Measurements from ENCODE around the gene PSD4.

GRCh38 chr2:113150258-113150601, 23.5 kb upstream of the PSD4 start:
- TF ChIP-seq, protein P1, sequence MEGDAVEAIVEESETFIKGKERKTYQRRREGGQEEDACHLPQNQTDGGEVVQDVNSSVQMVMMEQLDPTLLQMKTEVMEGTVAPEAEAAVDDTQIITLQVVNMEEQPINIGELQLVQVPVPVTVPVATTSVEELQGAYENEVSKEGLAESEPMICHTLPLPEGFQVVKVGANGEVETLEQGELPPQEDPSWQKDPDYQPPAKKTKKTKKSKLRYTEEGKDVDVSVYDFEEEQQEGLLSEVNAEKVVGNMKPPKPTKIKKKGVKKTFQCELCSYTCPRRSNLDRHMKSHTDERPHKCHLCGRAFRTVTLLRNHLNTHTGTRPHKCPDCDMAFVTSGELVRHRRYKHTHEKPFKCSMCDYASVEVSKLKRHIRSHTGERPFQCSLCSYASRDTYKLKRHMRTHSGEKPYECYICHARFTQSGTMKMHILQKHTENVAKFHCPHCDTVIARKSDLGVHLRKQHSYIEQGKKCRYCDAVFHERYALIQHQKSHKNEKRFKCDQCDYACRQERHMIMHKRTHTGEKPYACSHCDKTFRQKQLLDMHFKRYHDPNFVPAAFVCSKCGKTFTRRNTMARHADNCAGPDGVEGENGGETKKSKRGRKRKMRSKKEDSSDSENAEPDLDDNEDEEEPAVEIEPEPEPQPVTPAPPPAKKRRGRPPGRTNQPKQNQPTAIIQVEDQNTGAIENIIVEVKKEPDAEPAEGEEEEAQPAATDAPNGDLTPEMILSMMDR (IDR thresholded peaks at IDR 0.05; ENCODE audit: poor library complexity): no peak
- no peak for TF ChIP-seq EZH2 (IDR thresholded peaks at IDR 0.05; ENCODE audit: borderline replicate concordance)
